Stromal cell of bone marrow (primary cell): Measurements from ENCODE around the gene ACCSL.

Experiments used
- DNase-seq: peaks from one replicate; pipeline ENCODE4 v3.0.0-alpha.2; 2012; ENCODE audit warnings: low read depth

Gene ACCSL

DNA sequence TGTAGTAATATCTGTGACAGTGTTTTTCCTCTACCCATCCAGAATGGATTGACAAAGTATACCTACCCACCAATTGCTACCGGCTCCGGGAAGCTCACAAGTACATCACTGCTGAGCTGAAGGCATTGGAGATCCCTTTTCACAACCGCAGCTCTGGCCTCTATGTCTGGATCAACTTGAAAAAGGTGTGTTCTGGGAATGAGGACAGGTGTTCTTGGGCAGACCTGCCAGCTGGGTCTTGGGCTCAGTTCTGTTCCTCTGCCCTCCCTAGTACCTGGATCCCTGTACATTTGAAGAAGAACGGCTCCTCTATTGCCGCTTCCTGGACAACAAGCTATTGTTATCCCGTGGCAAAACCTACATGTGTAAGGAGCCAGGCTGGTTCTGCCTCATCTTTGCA lies 10.5 kb downstream of the ACCSL start:
- DNase-seq: no peak

DNA sequence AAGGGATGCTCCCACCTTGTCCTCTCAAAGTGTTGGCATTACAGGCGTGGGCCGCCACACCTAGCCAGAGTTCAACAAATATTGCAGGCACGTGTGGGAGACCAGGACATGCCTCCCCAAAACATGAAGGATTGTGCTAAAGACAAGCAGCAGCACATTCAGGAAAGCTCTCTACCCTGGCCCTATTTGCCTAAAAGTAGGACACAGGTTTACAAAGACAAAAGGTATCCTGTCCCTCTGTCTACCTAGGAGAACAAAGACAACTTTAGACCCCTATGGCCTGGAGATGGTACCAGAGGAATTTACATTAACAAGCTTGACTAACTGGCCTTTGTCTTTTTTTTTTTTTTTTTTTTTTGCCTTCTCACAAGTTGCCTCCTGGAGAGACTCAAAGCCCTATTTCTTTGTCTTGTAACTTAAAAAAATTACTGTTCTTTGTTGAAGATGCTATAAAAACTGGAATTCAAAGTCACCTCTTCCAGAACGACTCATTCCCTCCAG lies 17.4 kb downstream of the ACCSL start:
- DNase-seq: peak; percentile 6

DNA sequence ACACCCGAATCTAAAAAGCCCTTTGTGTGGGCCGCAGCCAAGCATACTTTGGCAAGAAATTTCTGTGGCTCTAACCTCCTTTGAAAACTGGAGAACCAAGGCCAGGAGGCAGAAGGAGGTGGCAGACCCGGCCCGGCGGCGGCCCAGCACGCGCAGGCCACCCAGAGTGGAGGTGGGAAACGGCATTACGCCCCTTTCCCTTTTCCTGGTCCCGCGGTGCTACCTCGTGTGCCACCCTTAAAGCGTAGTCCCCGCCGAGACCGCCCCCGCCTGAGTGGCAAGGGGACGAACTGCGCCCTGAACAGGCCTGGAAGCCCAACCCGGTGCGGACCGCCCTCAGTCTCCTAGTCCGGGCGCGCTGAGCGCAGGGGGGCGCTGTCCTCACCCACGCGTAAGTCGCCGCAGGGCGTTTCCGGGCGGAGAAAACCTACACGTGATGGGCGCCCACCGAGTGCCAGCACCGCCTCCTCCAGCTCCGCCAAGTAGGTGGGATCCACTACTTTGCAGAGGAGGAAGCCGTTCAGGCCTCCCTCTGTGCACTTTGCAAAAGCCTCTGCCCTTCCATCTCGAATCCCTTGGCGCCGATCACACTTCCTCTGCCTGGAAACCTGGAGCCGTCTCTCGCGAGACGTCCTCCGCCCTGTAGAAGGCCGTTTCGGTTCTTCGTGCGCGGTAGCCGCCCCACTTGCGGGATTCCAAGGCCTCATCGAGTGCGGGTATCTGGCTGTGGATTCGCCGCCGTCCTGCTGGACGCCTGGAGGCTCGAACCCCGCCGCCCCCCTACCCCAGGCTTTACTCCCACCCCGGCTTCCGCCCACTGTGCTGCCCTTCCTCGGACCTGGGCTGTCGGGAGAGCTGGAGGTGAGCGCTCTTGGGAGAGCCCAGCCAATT lies 18.3 kb downstream of the ACCSL start, which contains the start of gene ACCS:
Gene ACCS, plus strand, starts transcription at position 430 of the 891 bp plus-strand sequence. CDS start 1,358 bp downstream, outside the sequence.
- peak; percentile 89 for DNase-seq

DNA sequence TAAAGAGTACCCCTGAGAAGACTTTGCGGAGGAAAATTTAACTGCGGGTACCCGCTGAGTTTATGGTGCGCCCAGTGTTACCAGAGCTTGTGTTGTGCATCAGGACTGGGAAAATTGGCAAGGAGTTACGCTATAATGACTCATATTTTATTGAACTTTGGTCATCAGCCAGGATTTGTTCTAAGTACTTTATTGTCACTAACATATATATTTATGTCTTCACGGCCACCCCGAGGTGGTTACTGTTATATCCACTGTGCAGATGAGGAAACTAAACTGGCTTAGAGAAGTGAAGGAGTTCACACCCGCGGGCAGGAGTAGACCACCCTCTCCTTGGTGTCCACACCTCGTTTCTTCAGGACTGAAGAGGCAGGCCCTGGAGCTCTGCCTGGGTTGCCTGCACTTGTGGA lies 19.0 kb downstream of the ACCSL start:
- peak; percentile 59 for DNase-seq

DNA sequence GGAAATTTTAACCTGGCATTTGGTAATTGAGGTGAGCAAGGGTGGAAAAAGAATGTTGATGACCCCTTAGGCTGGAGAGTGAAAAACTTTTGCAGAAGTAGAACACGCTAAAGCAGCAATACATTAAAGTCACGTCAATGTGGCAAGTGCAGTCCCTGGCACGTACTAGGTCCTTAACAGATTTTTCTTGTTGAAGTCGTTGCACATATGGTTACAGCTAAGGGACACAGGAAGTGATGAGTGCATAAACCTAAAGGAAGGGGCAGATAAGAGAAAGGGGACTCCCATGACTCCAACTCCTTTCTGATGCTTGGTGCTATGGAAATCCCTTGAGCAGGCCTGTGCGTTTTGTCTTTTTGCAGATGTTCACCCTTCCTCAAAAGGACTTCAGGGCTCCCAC lies 19.5 kb downstream of the ACCSL start:
- no peak for DNase-seq

DNA sequence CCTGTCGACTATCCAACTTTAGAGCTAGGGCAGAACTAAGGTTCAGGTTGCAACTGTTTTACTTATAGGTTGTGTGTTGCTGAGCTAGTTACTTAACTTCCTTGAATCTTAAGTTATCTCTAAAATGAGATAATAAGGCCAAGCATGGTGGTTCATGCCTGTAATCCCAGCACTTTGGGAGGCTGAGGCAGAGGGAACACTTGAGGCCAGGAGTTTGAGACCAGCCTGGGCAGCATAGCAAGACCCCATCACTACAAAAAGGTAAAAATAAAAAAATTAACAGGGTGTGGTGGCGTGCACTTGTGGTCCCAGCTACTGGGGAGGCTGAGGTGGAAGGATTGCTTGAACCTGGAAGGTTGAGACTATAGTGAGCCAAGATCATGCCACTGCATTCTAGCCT lies 20.4 kb downstream of the ACCSL start:
- DNase-seq: no peak

DNA sequence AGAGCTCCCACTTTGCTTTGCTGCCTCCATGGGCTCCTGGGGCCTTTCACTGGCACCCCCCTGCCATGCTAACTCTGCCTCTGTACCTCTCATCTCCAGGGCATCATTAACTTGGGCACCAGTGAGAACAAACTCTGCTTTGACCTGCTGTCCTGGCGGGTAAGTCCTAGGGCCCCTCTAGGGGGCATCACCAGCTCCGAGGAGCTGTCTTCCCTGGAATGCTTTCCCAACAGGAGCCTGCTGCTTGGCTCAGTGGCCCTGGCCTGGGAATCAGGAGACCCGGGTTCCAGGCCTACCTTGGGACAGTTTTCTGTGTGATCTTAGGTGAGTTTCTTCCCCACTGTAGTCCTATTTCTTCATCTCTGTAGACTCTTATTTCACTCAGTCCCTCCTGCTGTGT lies 23.4 kb downstream of the ACCSL start:
- no peak for DNase-seq

DNA sequence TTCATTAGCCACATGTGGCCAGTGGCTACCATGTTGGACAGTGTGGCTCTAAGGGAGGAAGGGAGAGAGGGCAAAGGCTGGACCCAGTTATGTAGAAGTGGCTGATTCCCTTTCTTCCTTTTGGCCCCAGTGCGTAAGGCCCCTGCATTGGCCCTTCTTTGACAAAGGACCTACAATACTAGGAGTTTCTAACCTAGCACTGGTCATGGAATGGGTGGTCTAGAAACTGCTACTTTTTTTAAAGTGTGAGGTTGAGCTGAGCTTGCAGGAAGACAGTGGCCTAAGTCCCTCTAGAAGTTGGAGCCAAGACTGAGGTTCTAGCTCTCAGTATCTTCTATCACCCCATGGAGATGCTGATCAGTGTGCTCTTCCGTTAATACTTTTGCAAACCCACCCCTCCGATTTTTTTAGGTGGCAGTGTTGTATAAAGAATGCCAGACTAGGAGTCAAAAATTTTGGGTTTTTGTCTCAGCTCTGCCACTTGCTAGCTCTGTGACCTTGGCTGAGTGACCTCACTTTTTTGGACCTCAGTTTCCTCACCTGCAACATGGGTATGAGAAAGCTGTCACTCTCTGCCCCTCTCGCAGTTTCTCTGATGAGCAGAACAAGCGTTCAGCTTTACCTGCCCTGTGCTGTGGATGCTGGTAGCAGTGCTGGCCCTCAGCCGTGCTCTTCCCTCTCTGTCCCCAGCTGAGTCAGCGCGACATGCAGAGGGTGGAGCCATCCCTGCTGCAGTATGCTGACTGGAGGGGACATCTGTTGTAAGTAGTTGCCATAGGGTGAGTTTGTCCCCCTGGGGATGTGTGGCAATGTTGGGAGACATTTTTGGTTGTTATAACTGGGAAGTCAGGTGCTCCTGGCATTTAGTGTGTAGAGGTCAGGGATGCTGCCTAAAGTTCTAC lies 25.2 kb downstream of the ACCSL start:
- DNase-seq: no peak

DNA sequence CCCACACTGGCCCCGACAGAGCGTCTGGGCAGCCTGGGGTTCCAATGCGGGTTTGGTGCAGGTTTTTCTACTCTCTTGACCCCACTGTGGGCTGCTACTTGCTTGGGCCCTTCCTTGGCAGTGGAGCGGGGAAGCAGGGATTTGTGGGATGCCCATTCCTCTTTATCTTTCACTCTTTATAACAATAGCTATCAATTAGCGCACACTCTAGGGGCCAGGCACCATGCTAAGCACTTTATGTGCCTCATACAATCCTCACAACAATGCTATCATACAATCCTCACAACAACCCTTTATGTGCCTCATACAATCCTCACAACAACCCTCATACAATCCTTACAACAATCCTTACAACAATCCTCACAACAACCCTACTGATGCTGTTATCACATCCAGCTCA lies 31.0 kb downstream of the ACCSL start:
- DNase-seq: no peak

DNA sequence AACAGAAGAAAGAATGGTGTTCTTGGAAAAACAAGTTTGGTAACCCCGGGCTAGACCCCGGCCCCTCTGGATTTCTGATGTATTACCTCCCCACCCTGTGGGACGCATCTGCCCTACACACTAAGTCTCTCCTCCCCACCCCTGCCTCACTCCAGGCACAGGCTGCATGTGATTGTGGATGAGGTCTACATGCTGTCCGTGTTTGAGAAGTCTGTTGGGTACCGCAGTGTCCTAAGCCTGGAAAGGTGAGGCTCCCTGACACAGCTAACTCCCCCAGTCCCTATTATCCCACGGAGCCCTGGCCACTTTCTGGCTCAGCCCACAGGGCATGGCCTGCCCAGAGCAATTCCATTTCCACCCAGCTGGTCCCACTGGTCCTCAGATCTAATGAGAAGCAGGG lies 31.6 kb downstream of the ACCSL start:
- no peak for DNase-seq

DNA sequence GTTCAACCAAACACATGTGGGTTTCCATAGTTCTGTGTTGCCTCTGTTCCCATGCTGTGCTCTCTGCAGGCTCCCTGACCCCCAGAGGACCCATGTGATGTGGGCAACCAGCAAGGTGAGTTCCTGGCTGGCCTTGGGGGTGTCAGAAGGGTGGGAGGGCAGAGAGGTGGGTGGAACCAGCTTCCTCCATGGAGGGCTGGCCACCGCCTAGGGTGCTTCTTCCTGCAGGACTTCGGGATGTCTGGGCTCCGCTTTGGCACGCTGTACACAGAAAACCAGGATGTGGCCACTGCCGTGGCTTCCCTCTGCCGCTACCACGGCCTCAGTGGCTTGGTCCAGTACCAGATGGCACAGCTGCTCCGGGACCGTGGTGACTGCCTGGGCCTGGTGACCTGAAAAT lies 33.2 kb downstream of the ACCSL start:
- no peak for DNase-seq

DNA sequence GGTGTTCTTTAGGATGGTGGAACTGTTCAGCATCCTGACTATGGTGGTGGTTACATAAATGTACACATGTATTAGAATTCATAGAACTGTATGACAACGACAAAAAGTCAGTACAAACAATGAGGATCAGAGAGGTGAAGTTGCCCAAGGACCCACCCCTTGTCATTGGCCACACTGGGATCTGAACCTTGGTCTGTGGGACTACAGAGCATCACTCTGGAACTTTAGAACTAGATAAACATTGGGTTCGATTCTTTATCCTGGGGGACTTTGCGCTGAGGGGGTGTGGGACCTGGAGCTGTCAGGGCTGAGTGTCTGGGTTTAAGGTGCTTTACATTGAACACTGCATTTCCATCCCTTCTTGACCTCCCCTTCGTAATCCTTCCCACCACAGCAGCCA lies 34.9 kb downstream of the ACCSL start:
- no peak for DNase-seq

DNA sequence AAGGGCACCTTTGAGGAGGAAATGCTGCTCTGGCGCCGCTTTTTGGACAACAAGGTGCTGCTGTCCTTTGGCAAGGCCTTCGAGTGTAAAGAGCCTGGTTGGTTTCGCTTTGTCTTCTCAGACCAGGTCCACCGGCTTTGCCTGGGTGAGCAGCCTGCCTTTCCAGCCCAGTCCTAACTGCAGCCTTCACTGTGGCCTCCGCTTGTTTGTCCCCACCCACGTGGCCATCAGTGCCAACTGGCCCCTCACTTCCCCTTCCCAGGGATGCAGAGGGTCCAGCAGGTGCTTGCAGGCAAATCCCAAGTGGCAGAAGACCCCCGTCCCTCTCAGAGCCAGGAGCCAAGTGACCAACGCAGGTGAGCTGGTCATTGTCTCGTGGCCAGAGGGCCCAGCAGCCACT lies 35.7 kb downstream of the ACCSL start:
- DNase-seq: no peak

DNA sequence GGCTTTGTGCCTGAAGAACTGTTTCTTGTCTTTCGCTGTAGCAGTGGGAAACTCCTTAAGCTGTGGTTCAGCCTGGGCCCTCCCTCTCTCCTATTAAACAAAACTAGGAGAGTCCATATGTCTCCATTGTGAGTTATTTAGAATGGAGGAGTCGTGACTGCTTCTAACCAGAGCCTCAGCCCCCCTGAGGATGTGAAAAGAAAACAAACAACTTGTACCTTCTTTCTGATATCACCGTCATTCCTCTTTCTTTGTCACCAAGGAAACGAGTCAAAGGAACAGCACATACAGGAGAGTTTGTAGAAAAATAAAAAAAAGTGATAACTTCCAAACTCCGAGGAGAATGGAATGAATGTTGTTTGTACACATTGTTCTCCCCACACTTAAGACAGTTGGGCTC lies 36.1 kb downstream of the ACCSL start:
- DNase-seq: no peak

DNA sequence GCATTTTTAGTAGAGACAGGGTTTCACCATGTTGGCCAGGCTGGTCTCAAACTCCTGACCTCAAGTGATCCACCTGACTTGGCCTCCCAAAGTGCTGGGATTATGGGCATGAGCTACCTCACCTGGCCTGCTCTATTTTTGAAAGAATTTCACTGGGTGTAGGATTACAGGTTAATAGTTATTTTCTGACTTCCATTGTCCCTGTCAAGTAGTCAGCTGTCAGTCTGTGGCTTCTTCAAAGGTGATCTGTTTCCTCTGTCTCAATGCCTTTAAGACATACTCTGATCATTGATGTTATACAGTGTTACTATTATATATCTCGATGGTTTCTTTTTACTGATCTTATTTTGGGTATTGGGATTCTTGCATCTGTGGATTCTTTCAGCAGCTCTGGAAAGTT lies 37.5 kb downstream of the ACCSL start:
- DNase-seq: no peak

DNA sequence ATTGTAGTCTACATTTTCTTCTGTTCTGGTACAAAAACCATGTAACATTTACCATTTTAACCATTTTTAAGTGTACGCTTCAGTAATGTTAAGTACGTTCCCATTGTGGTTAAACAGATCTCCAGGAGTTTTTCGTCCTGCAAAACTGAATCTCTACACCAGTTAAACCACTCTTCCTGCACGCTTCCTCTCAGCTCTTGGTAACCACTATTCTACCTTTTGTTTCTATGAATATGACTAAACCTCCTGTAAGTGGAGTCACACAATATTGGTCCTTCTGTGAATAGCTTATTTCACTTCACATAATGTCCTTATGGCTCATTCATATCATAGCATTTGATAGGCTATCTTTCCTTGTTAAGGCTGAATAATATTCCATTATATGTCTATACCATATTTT lies 40.6 kb downstream of the ACCSL start:
- no peak for DNase-seq

DNA sequence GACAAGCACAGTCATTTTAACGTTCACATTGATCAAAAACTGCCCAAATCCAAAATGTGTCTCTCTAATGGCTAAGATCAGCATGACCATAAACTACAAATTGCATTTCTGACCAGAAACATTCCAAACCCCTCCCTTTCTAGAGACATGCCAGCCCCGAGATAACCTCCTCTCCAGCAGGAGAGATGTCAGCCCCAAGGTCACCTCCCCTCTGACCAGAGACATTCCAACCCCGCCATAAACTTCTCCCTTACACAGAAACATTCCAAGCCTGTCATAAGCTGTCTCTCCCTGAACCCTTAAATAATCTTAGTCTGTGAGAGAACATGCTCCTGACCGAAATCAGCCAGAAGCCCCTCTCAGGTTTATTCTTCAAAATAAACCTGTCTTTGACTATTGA lies 41.1 kb downstream of the ACCSL start:
- no peak for DNase-seq

DNA sequence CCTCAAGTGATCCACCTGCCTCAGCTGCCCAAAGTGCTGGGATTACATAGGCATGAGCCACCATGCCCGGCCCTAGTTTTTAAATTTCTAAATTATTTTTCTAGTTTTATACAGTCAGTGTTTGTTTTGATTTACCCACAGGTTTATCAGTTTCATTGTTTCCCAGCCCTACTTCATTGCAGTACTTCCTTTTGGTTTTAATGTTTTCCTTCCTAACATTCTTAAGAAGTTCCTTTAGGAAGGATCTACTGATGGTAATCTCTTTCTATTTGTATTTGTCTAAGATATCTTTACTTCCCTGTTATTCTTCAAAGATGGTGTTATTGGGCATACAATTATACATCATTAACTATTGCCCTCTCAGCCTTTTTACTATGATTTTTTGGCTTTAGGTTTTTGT lies 42.8 kb downstream of the ACCSL start:
- DNase-seq: no peak

DNA sequence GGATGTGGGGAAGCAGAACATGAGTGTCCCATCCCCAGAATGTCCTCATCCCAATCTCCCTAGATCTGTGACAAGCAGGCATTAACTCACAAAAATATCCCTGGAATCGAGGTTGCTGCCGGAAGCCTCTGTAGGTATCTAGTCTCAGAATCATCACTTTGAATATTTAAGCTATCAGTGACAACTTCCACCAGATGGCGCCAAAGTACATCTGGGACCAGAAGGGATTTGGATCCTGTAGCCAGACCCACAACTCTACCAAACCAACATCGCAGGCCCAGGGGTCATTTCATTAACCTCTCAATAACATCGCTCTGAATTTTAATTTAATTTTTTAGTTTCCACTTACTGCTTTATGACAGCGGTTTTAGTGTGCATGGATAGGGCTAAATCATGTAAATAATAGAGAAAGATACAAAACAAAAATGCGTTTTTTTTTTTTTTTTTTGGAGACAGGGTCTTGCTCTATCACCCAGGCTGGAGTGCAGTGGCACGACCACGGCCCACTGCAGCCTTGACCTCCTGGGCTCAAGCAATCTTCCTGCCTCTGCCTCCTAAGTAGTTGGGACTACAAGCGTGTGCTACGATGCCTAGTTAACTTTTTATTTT lies 46.6 kb downstream of the ACCSL start:
- peak; percentile 62 for DNase-seq

DNA sequence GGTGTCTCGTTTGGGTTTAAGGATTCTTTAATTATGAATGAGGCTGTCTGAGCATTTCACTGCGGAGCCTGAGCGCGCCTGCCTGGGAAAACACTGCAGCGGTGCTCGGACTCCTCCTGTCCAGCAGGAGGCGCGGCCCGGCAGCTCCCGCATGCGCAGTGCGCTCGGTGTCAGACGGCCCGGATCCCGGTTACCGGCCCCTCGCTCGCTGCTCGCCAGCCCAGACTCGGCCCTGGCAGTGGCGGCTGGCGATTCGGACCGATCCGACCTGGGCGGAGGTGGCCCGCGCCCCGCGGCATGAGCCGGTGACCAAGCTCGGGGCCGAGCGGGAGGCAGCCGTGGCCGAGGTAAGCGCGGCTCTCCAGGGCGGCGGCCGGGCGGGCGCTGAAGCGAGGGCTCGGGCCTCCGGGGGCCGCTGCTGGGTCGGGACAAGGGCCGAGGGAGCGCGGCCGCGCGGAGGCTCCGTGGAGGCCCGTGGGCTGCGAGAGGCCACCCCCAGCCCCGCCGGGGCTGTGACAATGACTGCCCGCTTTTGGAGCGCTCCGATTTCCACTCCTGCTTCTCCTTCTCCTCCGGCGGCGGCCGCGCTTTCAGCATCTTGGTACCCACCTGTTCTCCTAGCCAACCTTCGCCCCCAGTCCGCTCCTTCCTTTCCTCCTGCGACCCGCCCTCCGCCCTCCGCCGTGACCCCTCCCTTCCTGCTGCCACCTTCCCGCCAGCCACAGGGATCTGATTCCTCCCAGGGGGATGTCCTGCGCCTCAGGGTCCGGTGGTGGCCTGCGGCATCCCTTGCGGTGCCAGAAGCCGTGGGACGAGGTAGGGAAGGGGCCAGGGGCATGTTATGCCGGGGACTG lies 48.0 kb downstream of the ACCSL start, which contains the start of gene EXT2:
Gene EXT2, plus strand, starts transcription at position 173 of the 854 bp plus-strand sequence. CDS start 12,035 bp downstream, outside the sequence.
- DNase-seq: peak; percentile 65
